Measurements from ENCODE around the gene CMTM6.

CMTM6 gene

GRCh38 chr3:32493437-32494414 lies 8.9 kb downstream of the CMTM6 start:
- TF ChIP-seq REST (IDR thresholded peaks at IDR 0.05; ENCODE audit: insufficient replicate concordance, low read depth) (no peak), POLR2AphosphoS5 (IDR thresholded peaks at IDR 0.05; ENCODE audit: low read depth) (no peak), GABPA (IDR thresholded peaks at IDR 0.05; ENCODE audit: low read depth) (no peak), SPI1 (IDR thresholded peaks at IDR 0.05; ENCODE audit: borderline replicate concordance, low read depth) (no peak)
- TF ChIP-seq, protein P1, sequence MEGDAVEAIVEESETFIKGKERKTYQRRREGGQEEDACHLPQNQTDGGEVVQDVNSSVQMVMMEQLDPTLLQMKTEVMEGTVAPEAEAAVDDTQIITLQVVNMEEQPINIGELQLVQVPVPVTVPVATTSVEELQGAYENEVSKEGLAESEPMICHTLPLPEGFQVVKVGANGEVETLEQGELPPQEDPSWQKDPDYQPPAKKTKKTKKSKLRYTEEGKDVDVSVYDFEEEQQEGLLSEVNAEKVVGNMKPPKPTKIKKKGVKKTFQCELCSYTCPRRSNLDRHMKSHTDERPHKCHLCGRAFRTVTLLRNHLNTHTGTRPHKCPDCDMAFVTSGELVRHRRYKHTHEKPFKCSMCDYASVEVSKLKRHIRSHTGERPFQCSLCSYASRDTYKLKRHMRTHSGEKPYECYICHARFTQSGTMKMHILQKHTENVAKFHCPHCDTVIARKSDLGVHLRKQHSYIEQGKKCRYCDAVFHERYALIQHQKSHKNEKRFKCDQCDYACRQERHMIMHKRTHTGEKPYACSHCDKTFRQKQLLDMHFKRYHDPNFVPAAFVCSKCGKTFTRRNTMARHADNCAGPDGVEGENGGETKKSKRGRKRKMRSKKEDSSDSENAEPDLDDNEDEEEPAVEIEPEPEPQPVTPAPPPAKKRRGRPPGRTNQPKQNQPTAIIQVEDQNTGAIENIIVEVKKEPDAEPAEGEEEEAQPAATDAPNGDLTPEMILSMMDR (IDR thresholded peaks at IDR 0.05; ENCODE audit: insufficient read depth, low read length): no peak
- no peak overlapping the region for H3K4me3 ChIP-seq (replicated peaks; ENCODE audit: insufficient read depth, low read length)

DNA sequence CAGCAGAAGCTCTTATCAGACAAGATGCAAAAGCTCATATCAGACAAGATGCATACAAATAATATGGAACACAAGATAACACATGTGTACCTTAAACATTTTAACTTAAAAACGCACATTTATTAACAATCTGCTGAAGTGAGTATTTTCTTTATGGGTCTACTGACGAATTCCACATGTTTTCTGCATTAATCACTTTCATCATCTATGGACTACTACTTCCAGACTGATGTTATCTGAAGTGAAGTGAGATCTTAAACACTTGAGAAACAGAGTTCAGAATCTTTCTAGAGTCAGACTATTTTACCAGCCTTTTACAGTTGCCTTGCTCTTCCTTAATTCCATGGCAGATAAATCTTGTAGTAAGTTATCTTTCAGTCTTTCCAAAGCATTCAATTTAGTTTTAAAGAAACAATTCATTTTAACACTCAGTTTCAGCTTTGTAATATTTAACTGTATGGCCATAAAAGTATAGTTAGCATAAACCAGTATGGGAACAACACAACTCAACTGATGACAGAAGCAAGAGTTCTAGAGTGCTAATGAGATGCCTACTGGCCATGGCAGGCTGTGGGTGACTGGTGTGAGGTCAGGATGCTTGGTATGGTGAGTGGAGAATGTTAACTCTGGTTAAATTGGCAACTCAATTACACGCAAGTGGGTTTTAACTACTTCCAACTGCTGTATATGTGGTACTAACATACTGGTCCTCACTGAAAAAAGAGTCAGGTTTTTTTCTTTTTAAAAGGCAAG lies 9.8 kb downstream of the CMTM6 start:
- TF ChIP-seq, protein P1 (IDR thresholded peaks at IDR 0.05; ENCODE audit: insufficient read depth, low read length): no peak
- TF ChIP-seq POLR2AphosphoS5 (IDR thresholded peaks at IDR 0.05; ENCODE audit: low read depth): no peak
- no peaks in the 10 kb centered on the region for H3K27me3 ChIP-seq (ENCODE audit: insufficient read depth, poor library complexity, severe bottlenecking)
- DNase-seq (ENCODE audit: low read depth in 1 of 2, low spot score in 1 of 2): no peak
- H3K4me3 ChIP-seq (replicated peaks; ENCODE audit: insufficient read depth, low read length): no peak overlapping the region
- no peak overlapping the region for H3K27ac ChIP-seq (replicated peaks)

More at GRCh38 chr3:32493437-32494414, 8.9 kb downstream of the CMTM6 start:
- H3K27ac ChIP-seq (replicated peaks): no peak overlapping the region
- no peaks in the 10 kb centered on the region for H3K27me3 ChIP-seq (ENCODE audit: insufficient read depth, poor library complexity, severe bottlenecking)
- no peak for DNase-seq (ENCODE audit: low read depth in 1 of 2, low spot score in 1 of 2)

DNA sequence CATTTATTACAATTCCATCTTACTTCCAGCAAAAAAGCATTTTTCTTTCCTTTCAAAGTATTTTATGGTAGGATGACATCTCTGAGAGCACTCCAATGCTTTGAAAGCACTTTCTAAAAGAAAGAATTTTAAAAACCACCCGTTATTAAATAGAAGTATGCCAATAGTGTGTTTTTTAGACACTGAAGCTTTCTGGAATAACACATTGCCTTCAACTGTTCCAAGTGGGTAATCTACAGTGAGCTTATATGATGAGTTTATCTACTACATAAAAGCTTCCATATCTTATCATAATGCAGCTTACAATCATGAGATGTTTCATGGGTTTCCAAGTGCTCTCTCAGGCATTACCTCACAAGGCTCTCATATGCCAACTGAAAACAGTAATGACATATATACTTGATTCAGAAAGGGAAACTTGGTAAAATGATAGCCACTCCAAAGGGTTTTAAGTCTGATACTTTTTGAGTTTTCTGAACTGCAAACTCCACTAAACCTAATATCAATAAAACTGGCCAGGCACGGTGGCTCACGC lies 14.1 kb downstream of the CMTM6 start:
- no peaks in the 10 kb centered on the region for H3K27me3 ChIP-seq (ENCODE audit: insufficient read depth, poor library complexity, severe bottlenecking)
- H3K4me3 ChIP-seq (replicated peaks; ENCODE audit: insufficient read depth, low read length): no peak overlapping the region
- DNase-seq (ENCODE audit: low read depth in 1 of 2, low spot score in 1 of 2): no peak
- no peak overlapping the region for H3K27ac ChIP-seq (replicated peaks)
- TF ChIP-seq REST (IDR thresholded peaks at IDR 0.05; ENCODE audit: insufficient replicate concordance, low read depth) (no peak), GABPA (IDR thresholded peaks at IDR 0.05; ENCODE audit: low read depth) (no peak), SPI1 (IDR thresholded peaks at IDR 0.05; ENCODE audit: borderline replicate concordance, low read depth) (no peak), POLR2AphosphoS5 (IDR thresholded peaks at IDR 0.05; ENCODE audit: low read depth) (no peak)
- TF ChIP-seq, protein P1 (IDR thresholded peaks at IDR 0.05; ENCODE audit: insufficient read depth, low read length): no peak
